IMR-90 (cell line): ENCODE measurements around the gene MSI2. TPM values are rescaled to one million over a fixed set of nuclear protein-coding genes. Genes with fewer than 3 reads are reported as not detected.

ENCODE experiments used
- ATAC-seq: fragments of 200-7000 bp; cut with Tn5 transposase; 2 replicates; pipeline ENCODE4 v1.9.1; 2020; ENCODE audit warnings: low read depth, mild to moderate bottlenecking, moderate library complexity
- BruUV-seq: library from RNA; stranded (reverse); fragments of 400-500 nt; replicated peaks from 2 replicates; lab custom pipeline; 2021; lab: Mats Ljungman, UMichigan
- CTCF ChIA-PET: fragments of 300-600 bp; formaldehyde crosslinking; extraction: SDS; loops from one replicate; lab custom pipeline; 2021; ENCODE audit warnings: antibody characterized with exemption; lab: Yijun Ruan, JAX
- POLR2A ChIA-PET: fragments of 300-600 bp; sonication (Branson Sonifier 250); formaldehyde crosslinking; loops from one replicate; lab custom pipeline; 2022; ENCODE audit warnings: antibody characterized with exemption; ENCODE audit not compliant: unreplicated experiment; lab: Charles Lee
- DNase-seq: peaks from one replicate; pipeline ENCODE4 v3.0.0; 2013
- H2AFZ ChIP-seq: replicated peaks from 2 replicates; pipeline ENCODE3; 2013; ENCODE audit warnings: low read length, mild to moderate bottlenecking; ENCODE audit not compliant: poor library complexity
- H2AK5ac ChIP-seq: 2 replicates; pipeline ENCODE4 v1.6.1; 2013; ENCODE audit warnings: low read depth, low read length, inconsistent platforms
- H2AK9ac ChIP-seq: replicated peaks from 2 replicates; pipeline ENCODE3; 2013; ENCODE audit warnings: mild to moderate bottlenecking, low read depth, low read length, moderate library complexity; ENCODE audit not compliant: poor library complexity
- H2BK120ac ChIP-seq: 2 replicates; pipeline ENCODE4 v1.6.1; 2013; ENCODE audit warnings: low read depth, low read length, inconsistent platforms
- H2BK15ac ChIP-seq: 3 replicates; pipeline ENCODE4 v1.6.1; 2013; ENCODE audit warnings: low read depth, low read length, inconsistent platforms
- H2BK20ac ChIP-seq: 2 replicates; pipeline ENCODE4 v1.6.1; 2013; ENCODE audit warnings: low read depth, mild to moderate bottlenecking, inconsistent platforms, low read length, moderate library complexity
- H2BK5ac ChIP-seq: 2 replicates; pipeline ENCODE4 v1.6.1; 2013; ENCODE audit warnings: mild to moderate bottlenecking, low read depth, low read length, inconsistent platforms; ENCODE audit not compliant: poor library complexity, severe bottlenecking
- H3K14ac ChIP-seq: replicated peaks from 2 replicates; pipeline ENCODE4 v1.6.1; 2013; ENCODE audit warnings: low read depth, low read length, inconsistent platforms
- H3K18ac ChIP-seq: 2 replicates; pipeline ENCODE4 v1.6.1; 2013; ENCODE audit warnings: low read depth, low read length, control low read depth
- H3K23ac ChIP-seq: 2 replicates; pipeline ENCODE4 v1.6.1; 2013; ENCODE audit warnings: low read depth, low read length, inconsistent platforms
- H3K27ac ChIP-seq: 2 replicates; pipeline ENCODE4 v1.5.1; 2013; ENCODE audit warnings: mild to moderate bottlenecking, control low read depth, low read length; ENCODE audit not compliant: insufficient read depth
- H3K27me3 ChIP-seq: 2 replicates; pipeline ENCODE4 v1.6.1; 2013; ENCODE audit warnings: low read length; ENCODE audit not compliant: control insufficient read depth, insufficient read depth
- H3K36me3 ChIP-seq: 2 replicates; pipeline ENCODE4 v1.6.1; 2013; ENCODE audit warnings: low read length, mixed read lengths; ENCODE audit not compliant: control insufficient read depth, insufficient read depth
- H3K4ac ChIP-seq: 2 replicates; pipeline ENCODE4 v1.6.1; 2013; ENCODE audit warnings: low read depth, low read length, inconsistent platforms
- H3K4me1 ChIP-seq: 2 replicates; pipeline ENCODE4 v1.6.1; 2013; ENCODE audit warnings: low read length, mixed read lengths; ENCODE audit not compliant: control insufficient read depth, insufficient read depth
- H3K4me2 ChIP-seq: 2 replicates; pipeline ENCODE4 v1.6.1; 2013; ENCODE audit warnings: low read depth, mild to moderate bottlenecking, control low read depth, low read length, moderate library complexity
- H3K4me3 ChIP-seq: 2 replicates; pipeline ENCODE4 v1.5.1; 2013; ENCODE audit warnings: low read depth, mild to moderate bottlenecking, control low read depth, low read length, moderate library complexity; ENCODE audit not compliant: insufficient read depth
- H3K56ac ChIP-seq: 2 replicates; pipeline ENCODE4 v1.6.1; 2013; ENCODE audit warnings: low read length, inconsistent platforms; ENCODE audit not compliant: insufficient read depth; ENCODE audit errors: extremely low read depth
- H3K79me1 ChIP-seq, 2 experiments: 2 replicates each; pipeline ENCODE4 v1.6.1; 2013; ENCODE audit warnings: low read length in 2 of 2, inconsistent platforms in 1 of 2, low read depth in 1 of 2
- H3K9ac ChIP-seq: 2 replicates; pipeline ENCODE4 v1.6.1; 2013; ENCODE audit warnings: low read depth, low read length, control low read depth
- H3K9me1 ChIP-seq: 2 replicates; pipeline ENCODE4 v1.6.1; 2013; ENCODE audit warnings: low read length, inconsistent platforms; ENCODE audit not compliant: insufficient read depth
- H3K9me3 ChIP-seq: 2 replicates; pipeline ENCODE4 v1.6.1; 2013; ENCODE audit warnings: low read length; ENCODE audit not compliant: control insufficient read depth, insufficient read depth
- H4K20me1 ChIP-seq: 2 replicates; pipeline ENCODE4 v1.6.1; 2013; ENCODE audit warnings: low read length, inconsistent platforms; ENCODE audit not compliant: insufficient read depth
- H4K5ac ChIP-seq: 2 replicates; pipeline ENCODE4 v1.6.1; 2013; ENCODE audit warnings: mild to moderate bottlenecking, low read depth, low read length, control low read depth
- H4K8ac ChIP-seq, 2 experiments: 2 replicates each; pipeline ENCODE4 v1.6.1; 2013; ENCODE audit warnings: low read depth in 2 of 2, low read length in 2 of 2, control low read depth in 1 of 2, inconsistent platforms in 1 of 2
- H4K91ac ChIP-seq: 2 replicates; pipeline ENCODE4 v1.6.1; 2013; ENCODE audit warnings: low read depth, low read length, inconsistent platforms; ENCODE audit not compliant: insufficient read depth
- BHLHE40 ChIP-seq: fragments of 150-350 bp; IDR thresholded peaks from 2 replicates; pipeline ENCODE4 v1.6.1; 2016; ENCODE audit warnings: mild to moderate bottlenecking, low read depth, low read length
- CEBPB ChIP-seq: IDR thresholded peaks from 2 replicates; pipeline ENCODE4 v1.6.1; 2012; ENCODE audit warnings: low read depth, low read length, improper control_type of control experiment
- FOS ChIP-seq: fragments of 150-350 bp; IDR thresholded peaks from 2 replicates; pipeline ENCODE4 v1.6.1; 2016; ENCODE audit warnings: low read depth, low read length
- MAZ ChIP-seq: IDR thresholded peaks from 2 replicates; pipeline ENCODE4 v1.6.1; 2012; ENCODE audit warnings: low read depth, mild to moderate bottlenecking, low read length, improper control_type of control experiment, moderate library complexity, borderline replicate concordance
- MXI1 ChIP-seq: IDR thresholded peaks from 2 replicates; pipeline ENCODE4 v1.6.1; 2012; ENCODE audit warnings: low read depth, mild to moderate bottlenecking, low read length, moderate library complexity, borderline replicate concordance
- NFE2L2 ChIP-seq: fragments of 150-350 bp; IDR thresholded peaks from 2 replicates; pipeline ENCODE4 v1.6.1; 2016; ENCODE audit warnings: low read depth, mild to moderate bottlenecking, low read length
- POLR2A ChIP-seq: IDR thresholded peaks from 2 replicates; pipeline ENCODE4 v1.6.1; 2012; ENCODE audit warnings: mild to moderate bottlenecking, low read depth, low read length
- RFX5 ChIP-seq: IDR thresholded peaks from 2 replicates; pipeline ENCODE4 v1.8.0; 2012; ENCODE audit warnings: low read depth, mild to moderate bottlenecking, low read length, moderate library complexity
- WGBS, 2 experiments: methylation state at CpG; one replicate each; pipeline versions ENCODE4 v1.1.5 to v1.1.7; 2013; ENCODE audit warnings: missing lambda C conversion rate in 2 of 2; ENCODE audit not compliant: insufficient read length in 1 of 2; ENCODE audit errors: extremely low coverage in 2 of 2; 5-methylcytosine and 5-hydroxymethylcytosine counted together
- dilution Hi-C: fragments of 300-500 bp; cut with HindIII; formaldehyde crosslinking; loops from one replicate; pipeline ENCODE4 v1.14.3; 2018; ENCODE audit warnings: low sequenced_read_pairs; ENCODE audit not compliant: unreplicated experiment
- in situ Hi-C: fragments of 300-500 bp; cut with MboI; formaldehyde crosslinking; loops from 3 replicates; pipeline ENCODE4 v1.14.3; 2019; ENCODE audit warnings: low sequenced_read_pairs, inconsistent platforms, mixed read lengths
- intact Hi-C: fragments of 100-400 bp; cut with micrococcal nuclease; formaldehyde crosslinking; loops from 2 replicates; pipeline ENCODE4 v1.10.0; 2022
- polyA plus RNA-seq, 3 experiments: library from polyadenylated mRNA; depleted of rRNA; stranded (reverse); fragments of >200 nt; gene quantifications; 2 replicates each; pipeline ENCODE4 v1.2.3, GENCODE V29; 2012; ENCODE audit warnings: low replicate concordance in 1 of 3
- total RNA-seq: library from RNA; depleted of rRNA; stranded (reverse); fragments of >200 nt; gene quantifications from 2 replicates; pipeline ENCODE4 v1.2.3, GENCODE V29; 2012

Gene MSI2
- total and polyA plus RNA-seq, 2 of the 4 experiments (the other 2 are of a cell fraction), result 13.0 to 16.0 TPM

DNA sequence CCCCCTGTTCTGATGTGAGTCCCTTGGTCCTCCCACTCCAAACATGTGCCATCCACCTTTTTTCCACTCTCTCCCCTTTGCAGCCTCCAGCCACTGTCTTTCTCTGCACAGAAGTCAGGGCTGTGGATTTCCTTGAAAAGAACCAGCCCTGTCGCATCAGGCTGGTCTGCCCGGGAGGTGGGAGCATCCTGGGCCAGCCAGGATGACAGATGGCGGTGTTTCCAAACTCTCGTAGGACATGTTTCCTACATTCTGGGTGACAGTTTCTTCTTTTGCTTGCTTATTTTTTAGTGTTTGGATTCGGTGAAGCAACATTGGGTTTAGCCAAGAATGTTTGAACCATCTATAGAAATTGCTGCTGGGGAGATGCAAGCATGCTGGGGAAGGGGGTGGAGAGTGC, 388.0 kb downstream of the MSI2 start:
- dilution Hi-C loops, result no loop called here
- CTCF ChIA-PET, result no interaction called here

More for the DNA sequence above, 388.0 kb downstream of the MSI2 start:
- peak; percentile 25 for DNase-seq
- Histone ChIP-seq H4K5ac (no peak overlapping the region), H2BK15ac (no peak overlapping the region), H3K4ac (no peak overlapping the region), H3K9me3 (no peaks in the 10 kb centered on the region), H2AK9ac (no peak overlapping the region), H4K91ac (no peak overlapping the region), H3K36me3 (no peaks in the 10 kb centered on the region), H3K4me1 (peaks cover 5% of the 10 kb centered on the region; the same call in 1 of the 2 replicates), H3K14ac (no peak overlapping the region), H3K27me3 (no peaks in the 10 kb centered on the region), H2BK120ac (no peak overlapping the region), H3K9ac (no peak overlapping the region), H2BK5ac (no peak overlapping the region), H3K23ac (no peak overlapping the region), H3K4me3 (no peak overlapping the region), H2AFZ (no peak overlapping the region), H3K4me2 (no peak overlapping the region), H3K79me1 (no peaks in the 10 kb centered on the region), H4K8ac (no peak overlapping the region), H2BK20ac (no peak overlapping the region), H3K9me1 (peaks cover 9% of the 10 kb centered on the region; the same call in 1 of the 2 replicates), H3K27ac (no peak overlapping the region), H3K56ac (no peak overlapping the region), H3K18ac (no peak overlapping the region), H2AK5ac (no peak overlapping the region), H4K20me1 (no peaks in the 10 kb centered on the region)
- in situ Hi-C loops, result no loop called here
- BruUV-seq, result no TSS peak
- intact Hi-C loops, result no loop called here
- POLR2A ChIA-PET, result no interaction called here
- TF ChIP-seq NFE2L2 (no peak), BHLHE40 (no peak), MXI1 (no peak), FOS (no peak), CEBPB (no peak), POLR2A (no peak), RFX5 (no peak), MAZ (no peak)
- 71% methylated on average over 3 of the region's 5 CpGs; no CpG with 5 or more reads in 1 of the 2 experiments for WGBS, 2 experiments
- peak; percentile 62 for ATAC-seq
